ENCODE results near the gene FHIT.

DNA sequence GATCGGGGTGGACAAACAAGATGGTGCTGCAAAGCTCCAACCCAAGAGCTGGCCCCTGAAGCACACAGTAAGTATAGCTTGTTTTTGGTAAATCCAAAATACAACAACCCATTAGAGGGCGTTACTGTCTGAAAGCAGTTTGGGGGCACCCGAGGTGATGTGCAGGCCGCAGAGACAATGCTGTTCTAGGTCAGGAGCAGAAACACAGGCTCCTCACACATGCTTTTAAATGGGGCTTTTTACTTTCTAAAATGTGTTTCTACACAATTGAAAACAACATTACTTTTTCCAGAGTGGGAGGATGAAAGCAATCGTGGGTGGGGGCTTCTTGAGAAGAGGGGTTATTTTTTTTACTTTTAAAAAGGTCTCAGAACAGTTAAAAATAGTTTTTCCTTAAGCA, 1172.2 kb downstream of the FHIT start:
- TF ChIP-seq, protein P1, sequence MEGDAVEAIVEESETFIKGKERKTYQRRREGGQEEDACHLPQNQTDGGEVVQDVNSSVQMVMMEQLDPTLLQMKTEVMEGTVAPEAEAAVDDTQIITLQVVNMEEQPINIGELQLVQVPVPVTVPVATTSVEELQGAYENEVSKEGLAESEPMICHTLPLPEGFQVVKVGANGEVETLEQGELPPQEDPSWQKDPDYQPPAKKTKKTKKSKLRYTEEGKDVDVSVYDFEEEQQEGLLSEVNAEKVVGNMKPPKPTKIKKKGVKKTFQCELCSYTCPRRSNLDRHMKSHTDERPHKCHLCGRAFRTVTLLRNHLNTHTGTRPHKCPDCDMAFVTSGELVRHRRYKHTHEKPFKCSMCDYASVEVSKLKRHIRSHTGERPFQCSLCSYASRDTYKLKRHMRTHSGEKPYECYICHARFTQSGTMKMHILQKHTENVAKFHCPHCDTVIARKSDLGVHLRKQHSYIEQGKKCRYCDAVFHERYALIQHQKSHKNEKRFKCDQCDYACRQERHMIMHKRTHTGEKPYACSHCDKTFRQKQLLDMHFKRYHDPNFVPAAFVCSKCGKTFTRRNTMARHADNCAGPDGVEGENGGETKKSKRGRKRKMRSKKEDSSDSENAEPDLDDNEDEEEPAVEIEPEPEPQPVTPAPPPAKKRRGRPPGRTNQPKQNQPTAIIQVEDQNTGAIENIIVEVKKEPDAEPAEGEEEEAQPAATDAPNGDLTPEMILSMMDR (IDR thresholded peaks at IDR 0.05; ENCODE audit: low read depth, low read length): no peak
- no peak for TF ChIP-seq EZH2phosphoT487 (IDR thresholded peaks at IDR 0.05; ENCODE audit: low read depth)
